Stimulated activated CD8-positive, alpha-beta memory T cell treated with anti-CD3 and anti-CD28 coated beads, Interleukin-12 subunit alpha, Interleukin-12 subunit beta, amount 100 ng/mL, for 24 hours (primary cell): Measurements from ENCODE around the gene DNAJB6.
"Not testable (repeated sequence)": the region's sequence is repeated elsewhere in the genome, so short reads cannot be mapped to it uniquely, and the experiment has no call there.

Experiments
- DNase-seq: peaks from one replicate; pipeline ENCODE4 v3.0.0-alpha.2; 2020; ENCODE audit errors: extremely low read depth

DNAJB6 gene

DNA sequence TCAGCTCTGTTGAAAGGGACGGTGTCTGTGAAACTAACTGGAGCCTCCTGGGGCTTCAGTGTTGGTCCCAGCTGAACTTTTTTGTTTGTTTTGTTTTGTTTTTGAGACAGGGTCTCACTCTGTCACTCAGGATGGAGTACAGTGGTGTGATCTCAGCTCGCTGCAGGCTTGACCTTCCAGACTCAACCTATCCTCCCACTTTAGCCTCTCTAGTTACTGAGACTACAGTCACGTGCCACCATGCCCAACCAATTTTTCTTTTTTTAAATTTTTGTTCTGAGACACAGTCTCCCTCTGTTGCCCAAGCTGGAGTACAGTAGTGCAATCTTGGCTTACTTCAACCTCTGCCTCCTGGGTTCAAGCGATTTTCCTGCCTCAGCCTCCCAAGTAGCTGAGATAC is 13.4 kb upstream of the DNAJB6 start:
- no peak for DNase-seq

DNA sequence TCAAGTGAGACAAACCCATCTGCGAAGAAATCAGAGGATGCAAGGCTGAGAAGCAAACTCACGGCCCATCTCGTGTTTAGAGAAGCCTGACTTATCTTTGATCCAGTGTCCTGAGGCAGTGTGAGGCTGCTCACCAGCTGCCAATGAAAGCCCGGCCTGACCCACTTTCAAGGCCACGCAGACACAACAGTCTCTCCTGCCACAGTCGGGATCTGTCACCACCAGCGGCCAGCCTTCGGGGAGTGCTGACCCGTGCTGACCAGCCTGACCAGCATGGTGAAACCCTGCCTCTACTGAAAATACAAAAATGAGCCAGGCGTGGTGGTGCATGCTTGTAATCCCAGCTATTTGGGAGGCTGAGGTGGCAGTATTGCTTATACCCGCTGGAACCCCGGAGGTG is 7.4 kb upstream of the DNAJB6 start:
- DNase-seq, result no peak

- DNase-seq, result not testable (repeated sequence)
Measured at GRCh38 chr7:157330567-157330966, 6.2 kb upstream of the DNAJB6 start.

GRCh38 chr7:157331049-157331448 is 5.8 kb upstream of the DNAJB6 start:
- not testable (repeated sequence) for DNase-seq

DNA sequence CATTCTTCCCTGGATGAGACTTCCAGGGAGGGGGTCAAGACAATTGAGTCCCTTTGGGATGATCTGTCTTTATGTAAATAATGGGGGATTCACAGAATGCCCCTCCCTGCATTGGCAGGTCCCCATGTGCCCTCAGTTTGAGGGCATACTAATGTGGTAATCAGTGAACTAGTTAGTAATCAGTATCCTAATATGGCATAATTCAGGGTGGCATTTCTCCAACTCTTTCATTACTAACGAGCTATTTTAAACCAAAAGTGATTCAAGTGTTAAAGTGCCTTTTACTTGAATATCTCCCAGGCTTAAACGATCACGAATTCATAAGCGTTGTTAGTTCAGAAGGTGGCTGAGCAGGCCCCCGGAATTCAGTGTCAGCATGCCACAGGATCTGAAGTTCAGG is 1.6 kb upstream of the DNAJB6 start:
- no peak for DNase-seq

- DNase-seq, result no peak
Measured at GRCh38 chr7:157335991-157336382, 817 bp upstream of the DNAJB6 start.

GRCh38 chr7:157337316-157338149 is 729 bp downstream of the DNAJB6 start:
- DNase-seq, result peak; percentile 27

GRCh38 chr7:157339777-157340677 is 3.2 kb downstream of the DNAJB6 start:
- peak; percentile 21 for DNase-seq

GRCh38 chr7:157347217-157347904 is 10.6 kb downstream of the DNAJB6 start:
- DNase-seq, result no peak

DNA sequence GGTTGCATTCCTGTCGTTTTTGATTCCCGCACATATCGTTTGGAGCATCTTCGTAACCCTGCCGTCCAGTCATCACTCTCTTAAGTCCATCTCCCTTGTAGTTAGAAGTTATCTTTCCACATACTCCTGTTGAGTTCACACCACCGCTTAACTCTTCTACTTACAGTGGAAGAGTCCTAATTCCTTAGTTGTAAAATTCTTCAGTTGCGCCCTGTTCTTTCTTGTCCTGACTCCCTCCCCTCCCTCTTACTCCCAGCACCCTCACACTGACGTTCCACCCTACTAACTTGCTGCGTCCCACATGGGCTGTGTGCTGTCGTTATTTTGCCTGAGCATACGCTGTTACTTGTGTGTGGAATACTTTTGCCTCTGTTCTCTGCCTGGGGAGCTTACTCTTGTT is 11.7 kb downstream of the DNAJB6 start:
- no peak for DNase-seq

DNA sequence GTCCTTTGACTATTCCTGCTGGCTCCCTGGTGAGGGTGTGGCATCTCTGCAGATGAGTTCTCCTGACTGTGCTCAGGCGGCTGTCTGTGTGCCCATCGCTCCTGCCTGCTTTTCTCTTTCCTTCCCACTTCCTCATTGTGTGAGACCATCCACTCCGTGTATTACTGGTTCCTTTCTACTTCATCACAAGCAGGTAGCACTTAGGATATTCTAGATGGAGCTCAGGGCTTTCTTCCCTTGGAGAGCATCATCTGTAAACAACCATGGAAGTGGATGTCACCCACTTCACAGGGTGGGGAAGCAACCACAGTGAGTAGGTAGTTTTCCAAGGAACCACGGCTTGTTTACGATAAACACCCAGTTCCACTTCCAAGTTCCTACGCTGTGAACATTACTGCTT is 15.7 kb downstream of the DNAJB6 start:
- no peak for DNase-seq

DNA sequence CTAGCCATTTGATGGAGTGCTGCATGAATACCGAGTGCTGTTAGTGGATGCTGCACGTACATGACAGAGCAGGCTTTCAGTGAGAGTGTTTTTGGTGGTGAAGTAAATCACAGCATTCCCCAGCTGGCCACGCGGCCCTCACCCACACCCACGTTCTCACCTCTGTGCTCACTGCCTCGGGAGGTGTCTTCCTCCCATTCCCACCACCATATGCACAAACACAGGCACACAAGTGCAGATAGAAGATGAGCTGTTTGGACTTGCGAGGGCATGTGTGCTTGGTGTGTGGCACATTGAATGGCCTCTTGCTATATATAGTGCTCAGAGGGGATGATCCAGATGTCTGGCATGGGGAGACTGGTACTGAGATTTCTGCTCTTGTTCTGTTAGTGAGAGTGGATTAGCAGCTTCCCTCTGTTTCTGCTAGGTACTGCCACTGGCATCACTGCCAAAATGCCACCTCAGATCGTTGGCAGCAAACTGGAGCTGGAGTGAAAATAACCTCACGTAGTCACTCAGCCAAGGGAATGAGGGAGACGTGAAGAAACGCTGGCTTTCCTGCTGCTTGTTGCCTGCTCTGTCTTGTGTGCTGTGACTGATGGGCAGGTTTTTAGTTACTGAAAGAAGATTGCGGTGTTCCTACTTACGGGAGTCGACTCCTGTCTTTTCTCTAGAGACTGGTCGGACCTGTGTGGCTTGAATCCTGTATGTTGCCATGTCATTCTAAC is 19.1 kb downstream of the DNAJB6 start:
- DNase-seq, result no peak

GRCh38 chr7:157357129-157358040 is 20.6 kb downstream of the DNAJB6 start:
- no peak for DNase-seq

- no peak for DNase-seq
Measured at GRCh38 chr7:157358041-157358752, 21.4 kb downstream of the DNAJB6 start.

DNA sequence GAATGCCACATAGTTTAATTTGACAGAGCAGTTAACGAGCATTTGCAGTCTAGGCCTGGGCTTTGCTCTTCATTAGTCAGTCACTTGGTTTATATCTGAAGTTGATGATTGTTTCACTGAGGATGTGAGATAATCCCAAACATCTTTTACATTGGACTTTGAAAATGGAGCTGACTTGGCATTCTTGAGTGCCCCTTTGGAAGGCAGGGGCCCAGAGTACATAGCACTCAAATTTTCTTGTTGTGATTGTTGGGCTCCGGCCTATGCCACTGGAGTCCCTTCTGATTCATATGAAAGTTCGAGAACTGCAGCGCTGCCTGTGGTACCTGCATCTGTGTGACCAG is 21.9 kb downstream of the DNAJB6 start:
- DNase-seq, result no peak

DNA sequence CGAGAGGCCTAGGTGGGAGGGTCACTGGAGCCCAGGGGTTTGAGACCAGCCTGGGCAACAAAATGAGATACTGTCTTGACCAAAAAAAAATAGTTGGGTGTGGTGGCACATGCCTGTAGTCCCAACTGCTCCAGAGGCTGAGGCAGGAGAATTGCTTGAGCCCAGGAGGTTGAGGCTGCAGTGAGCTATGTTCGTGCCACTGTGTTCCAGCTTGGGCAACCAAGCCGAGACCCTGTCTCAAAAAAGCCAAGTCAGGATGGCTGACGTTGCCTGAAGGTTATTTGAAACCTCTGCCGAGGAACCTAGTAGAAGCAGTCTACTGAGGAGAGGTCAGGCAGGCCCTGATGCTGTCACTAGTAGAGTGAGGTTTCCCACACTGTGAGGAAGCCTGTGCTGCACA is 22.8 kb downstream of the DNAJB6 start:
- DNase-seq, result no peak

DNA sequence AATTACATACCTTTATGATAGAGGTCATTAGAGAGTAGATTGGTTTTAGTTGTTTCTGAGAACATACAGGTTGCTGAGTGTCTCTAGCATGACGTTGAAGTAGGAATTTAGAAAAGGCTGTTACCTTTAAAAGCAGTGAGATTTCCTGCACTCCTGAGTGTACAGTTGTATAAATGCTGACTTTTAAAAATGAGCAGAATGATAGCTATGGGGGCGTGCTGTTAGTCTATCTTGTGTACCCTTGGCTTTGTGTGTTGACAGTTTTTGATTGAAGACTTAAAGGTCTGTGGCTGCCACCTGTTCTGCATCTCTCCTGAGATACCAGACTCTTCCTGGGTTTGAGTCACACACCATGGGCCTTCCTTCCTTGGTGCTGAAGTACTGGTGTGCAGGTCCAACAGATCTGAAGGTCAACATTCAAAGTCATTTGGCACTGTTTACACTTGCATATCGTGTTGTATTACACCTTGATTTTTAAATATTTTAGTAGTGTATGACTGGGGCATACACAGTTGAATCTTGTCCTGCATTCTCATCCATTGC is 23.8 kb downstream of the DNAJB6 start:
- no peak for DNase-seq

- DNase-seq, result no peak
Measured at GRCh38 chr7:157361537-157361936, 24.7 kb downstream of the DNAJB6 start.

DNA sequence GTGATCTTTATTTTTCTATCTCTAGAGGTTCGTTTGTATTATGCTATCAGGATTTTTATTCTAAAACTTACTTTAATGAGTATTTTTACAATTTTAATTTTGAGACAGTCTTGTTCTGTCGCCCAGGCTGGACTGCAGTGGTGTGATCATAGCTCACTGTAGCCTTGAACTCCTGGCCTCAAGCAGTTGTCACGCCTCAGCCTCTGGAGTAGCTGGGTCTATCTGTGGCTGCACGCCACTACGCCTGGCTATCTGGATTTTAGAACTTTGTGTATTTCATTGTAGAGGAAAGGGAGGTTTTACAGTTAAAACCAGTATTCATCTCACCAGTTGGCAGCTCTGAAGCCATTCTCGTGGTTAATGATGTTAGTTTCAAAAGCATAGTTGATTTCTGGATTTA is 25.9 kb downstream of the DNAJB6 start:
- no peak for DNase-seq

DNA sequence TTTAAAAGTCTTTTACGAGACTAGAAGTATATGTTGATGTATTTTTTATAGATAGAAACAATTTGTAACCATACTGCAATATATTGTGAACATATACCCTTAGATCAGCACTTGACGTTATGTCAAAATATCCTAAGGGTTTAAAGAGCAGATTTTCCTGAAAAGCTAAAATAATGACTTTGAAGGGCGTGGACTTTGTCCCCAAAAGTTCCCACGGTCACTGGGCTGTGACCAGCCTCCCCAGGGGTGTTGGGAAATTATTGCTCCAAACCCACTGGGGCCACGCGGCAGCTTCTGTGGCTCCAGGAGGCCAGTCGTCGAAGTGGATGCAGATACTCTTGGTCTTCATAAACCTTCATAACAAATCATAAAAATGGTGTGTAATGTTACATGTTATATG is 29.9 kb downstream of the DNAJB6 start:
- DNase-seq, result no peak
